HG03025 (cell line): ENCODE measurements around the gene NT5E.
A peak's percentile ranks its signal among the peaks of the same experiment; 100 is the strongest.

Source experiments
- ATAC-seq: cut with Tn5 transposase; IDR thresholded peaks from one replicate; pipeline ENCODE4 v1.9.1; 2021; ENCODE audit warnings: mild to moderate bottlenecking, moderate library complexity; ENCODE audit not compliant: unreplicated experiment, low FRiP score

Gene NT5E

DNA sequence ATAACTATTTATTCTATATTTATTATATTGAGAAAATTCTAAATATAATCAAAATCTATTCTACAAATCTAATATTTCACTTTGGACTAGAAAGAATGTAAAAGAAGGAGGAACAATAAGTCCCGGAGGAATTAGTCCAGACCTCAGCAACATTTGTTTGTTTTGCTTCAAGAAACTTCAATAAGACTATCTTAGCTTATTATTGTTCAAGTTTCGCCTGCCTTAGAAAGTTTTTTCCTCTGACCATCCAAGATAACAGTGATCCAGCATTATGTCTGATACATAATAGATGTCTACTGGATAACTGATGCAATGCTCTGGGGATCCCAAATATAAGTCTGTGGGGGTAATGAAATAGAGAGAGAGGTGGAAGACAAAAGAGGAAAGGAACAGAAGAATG lies 28.7 kb upstream of the NT5E start:
- ATAC-seq, result no peak

DNA sequence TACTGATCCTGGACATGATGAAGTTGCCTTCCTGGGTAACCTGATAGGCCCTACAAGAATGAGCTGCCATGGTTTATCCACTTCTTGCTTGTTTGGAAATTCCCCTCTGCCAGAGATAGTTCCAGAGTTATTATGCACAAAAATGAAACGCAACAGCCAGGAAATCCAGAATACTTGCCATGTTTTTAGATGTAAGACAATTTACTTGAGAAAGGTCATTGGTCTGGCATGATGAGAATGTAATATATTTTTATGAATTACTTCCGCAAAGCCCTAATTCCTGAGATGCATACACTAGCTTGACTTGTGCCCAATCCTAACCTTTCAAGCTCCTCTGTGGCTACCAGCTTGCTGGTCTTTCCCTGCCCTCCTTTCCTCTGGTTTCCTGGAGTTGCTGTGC lies 27.9 kb upstream of the NT5E start:
- no peak for ATAC-seq

DNA sequence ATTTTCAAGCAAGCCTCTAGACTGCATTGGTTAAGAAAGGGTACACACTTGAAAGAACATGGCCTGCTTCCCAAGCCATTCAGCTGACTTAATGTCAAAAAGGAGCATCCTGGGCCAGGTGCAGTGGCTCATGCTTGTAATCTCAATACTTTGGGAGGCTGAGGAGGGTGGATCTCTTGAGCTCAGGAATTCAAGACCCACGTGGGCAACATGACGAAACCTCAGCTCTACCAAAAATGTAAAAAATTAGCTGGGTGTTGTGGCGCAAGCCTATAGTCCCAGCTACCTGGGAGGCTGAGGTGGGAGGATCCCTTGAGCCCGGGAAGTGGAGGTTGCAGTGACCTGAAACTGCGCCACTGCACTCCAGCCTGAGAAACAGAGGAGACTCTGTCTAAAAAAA lies 26.9 kb upstream of the NT5E start:
- ATAC-seq, result no peak

DNA sequence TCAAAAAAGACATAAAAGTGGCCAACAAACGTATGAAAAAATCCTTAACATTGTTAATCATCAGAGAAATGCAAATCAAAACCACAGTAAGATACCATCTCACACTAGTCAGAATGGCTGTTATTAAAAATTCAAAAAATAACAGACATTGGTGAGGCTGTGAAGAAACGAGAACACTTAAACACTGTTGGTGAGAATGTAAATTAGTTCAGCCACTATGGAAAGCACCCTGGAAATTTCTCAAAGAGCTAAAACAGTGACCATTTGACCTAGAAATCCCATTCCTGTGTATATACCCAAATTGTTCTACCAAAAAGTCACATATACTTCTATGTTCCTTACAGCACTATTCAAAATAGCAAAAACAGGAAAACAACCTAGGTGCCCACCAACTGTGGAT lies 24.9 kb upstream of the NT5E start:
- no peak for ATAC-seq

DNA sequence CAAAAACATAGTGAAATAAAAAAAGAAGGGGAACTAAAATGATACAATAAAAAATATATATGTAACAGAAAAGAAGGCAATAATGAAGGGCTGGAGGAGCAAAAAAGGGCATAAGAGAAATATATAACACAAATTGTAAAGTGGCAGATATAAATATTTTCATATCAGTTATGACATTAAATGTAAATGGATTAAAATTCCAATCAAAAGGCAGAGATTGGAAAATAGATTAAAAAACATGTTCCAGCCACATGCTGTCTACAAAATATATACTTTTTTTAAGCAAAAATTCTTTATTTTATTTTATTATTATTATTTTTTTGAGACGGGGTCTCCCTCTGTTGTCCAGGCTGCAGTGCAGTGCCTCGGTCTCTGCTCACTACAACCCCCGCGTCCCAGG lies 23.9 kb upstream of the NT5E start:
- ATAC-seq, result no peak

DNA sequence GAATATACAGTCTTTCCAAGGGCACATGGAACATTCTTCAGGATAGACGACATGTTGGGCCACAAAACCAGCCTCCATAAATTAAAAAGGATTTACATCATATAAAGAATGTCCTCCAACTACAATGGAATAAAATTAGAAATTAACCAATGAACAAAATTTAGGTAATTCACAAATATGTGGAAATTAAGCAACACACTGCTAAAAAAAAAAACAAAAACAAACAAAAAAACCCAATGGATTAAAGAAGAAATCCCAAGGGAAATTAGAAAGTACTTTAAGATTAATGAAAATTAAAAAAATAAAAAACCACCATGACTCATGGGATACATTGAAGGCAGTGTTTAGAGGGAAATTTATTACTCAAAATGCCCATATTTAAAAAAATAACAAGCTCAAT lies 21.4 kb upstream of the NT5E start:
- no peak for ATAC-seq

DNA sequence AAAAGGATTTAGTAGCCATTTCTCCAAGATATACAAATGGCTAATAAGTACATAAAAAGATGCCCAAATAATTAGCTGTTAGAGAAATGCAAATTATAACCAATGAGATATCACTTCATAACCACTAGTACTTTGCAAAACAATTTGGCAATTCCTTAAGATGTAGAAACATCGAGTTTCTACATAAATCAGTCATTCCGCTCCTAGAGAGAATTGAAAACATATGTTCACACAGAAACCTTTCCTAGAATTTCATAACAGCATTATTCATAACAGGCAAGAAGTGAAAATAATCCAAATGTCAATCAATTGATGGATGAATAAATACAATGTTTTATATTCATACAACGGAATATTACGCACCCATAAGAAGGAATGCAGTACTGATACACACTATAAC lies 20.5 kb upstream of the NT5E start:
- no peak for ATAC-seq

DNA sequence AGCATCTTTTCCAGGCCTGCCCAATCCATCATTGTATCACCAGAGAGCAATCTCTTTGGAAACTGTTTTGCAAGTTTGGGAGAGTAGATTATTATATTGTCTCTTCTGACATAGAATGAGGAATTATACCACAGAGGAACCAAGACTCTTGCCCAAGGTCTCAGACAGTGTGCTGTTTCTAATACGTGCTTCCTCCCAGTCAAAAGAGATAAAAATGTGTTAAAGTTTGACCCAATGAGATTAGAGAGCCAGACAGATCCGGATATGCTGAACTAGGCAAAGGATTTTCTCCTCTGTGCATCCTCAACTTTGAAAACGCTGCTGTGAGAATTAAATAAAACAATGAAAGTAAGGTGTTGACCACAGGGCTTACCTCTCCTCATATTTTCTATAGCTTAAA lies 18.6 kb upstream of the NT5E start:
- ATAC-seq, result no peak

DNA sequence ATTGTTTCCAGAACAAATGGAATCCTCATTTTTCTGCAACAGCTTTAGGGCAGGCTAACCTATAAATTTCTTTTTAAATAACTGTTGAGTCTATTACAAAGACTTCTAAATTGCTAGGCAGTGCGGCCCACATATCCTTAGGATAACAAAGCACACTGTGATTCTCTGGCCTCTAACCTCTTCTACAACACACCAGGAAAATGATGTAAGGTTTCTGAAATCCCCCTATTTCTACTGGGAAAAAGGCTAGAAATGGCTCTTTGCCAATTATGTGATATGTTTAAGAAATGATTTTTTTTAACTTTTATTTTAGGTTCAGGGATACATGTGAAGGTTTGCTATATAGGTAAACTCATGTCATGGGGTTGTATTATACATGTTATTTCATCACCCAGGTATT lies 17.3 kb upstream of the NT5E start:
- ATAC-seq, result no peak

DNA sequence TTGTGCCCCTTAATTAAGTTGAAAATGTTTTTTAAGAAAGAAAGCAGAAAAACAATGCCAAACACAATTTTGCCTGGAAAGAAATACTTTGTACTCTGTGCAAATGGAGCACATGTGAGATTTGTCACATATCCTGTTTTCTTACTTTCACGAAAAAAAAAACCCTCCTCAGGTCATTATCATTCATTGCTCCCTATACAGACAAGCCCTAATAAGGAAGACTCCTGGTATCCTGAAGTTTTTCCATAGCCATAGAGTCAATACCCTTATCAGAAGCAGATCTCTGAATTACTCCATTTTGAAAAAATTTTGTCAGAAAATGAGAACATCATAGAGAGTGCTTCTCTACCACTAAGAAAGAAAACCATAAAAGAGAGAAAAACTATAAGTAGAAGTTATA lies 14.0 kb upstream of the NT5E start:
- ATAC-seq, result no peak

DNA sequence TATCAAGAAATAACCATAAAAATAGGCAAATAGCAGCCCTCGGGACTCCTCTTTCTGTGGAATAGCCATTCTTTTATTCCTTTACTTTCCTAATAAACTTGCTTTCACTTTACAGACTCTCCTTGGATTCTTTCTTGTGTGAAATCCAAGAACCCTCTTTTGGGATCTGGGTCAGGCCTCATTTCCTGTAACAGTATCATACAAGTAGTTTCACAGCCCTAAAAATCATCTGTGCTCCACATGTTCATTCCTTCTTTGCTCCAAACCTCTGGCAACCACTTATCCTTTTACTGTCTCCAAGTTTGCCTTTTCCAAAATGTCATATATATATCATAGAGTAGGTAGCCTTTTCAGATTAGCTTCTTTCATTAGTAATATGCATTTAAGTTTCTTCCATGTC lies 13.5 kb upstream of the NT5E start:
- no peak for ATAC-seq

DNA sequence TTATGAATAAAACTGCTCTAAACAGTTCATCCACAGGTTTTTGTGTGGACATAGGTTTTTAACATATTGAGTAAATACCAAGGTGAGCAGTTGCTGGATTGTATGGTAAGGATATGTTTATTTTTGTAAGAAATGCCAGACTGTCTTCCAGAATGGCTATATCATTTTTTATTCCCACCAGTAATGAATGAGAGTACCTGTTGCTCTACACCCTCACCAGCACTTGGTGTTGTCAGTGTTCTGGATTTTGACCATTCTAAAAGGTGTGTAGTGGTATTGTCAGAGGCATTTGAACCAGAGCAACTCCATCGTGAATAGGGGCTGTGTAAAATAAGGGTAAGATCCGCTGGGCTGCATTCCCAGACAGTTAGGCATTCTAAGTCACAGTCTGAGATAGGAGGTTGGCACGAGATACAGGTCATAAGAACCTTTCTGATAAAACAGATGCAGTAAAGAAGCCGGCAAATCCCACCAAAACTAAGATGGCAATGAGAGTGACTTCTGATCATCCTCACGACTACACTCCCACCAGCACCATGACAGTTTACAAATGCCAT lies 12.9 kb upstream of the NT5E start:
- no peak for ATAC-seq

DNA sequence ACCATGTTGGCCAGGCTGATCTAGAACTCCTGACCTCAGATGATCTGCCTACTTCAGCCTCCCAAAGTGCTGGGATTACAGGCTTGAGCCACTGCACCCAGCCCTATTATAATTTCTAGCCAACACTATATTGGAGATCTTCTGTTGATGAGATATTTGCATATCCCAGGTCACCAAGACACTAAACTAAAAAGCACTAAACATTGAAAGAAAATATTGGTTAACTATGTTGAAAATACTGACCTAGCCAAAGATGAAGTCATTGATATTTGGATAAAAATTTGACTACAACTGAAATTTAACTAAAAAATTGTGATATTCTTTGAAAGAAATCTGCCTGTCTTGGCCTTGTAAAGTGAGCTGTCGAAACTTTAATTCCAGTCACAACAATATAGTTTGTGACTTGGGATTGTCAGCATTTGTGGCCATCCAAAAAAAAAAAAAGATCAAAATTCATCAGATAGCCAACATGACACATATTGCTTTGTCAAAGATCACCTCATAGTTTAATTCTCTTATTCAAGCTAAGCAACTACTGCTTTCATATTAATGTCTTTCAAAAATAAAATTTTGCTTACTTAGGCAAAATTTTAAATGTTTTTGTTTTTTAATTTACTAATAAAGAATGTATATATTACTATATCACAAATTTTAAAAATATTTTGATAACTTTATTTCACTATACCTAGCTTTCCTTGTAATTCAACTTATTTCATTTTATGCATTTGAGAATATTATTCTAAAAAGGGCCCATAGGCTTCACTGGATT lies 6.3 kb upstream of the NT5E start:
- ATAC-seq, result no peak

DNA sequence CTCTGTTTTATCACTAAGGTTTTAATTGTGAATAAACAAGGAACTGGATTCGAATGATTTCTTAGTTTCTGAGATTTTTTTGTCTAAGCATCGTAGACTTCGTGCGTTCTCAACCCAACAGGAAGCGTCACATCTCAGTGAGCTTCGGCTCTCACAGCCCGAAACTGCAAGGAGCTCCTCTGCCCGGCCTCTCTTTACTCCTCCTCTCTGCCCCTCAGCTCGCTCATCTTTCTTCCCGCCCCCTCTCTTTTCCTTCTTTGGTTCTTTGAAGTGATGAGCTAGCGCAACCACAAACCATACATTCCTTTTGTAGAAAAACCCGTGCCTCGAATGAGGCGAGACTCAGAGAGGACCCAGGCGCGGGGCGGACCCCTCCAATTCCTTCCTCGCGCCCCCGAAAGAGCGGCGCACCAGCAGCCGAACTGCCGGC lies 480 bp upstream of the NT5E start:
- peak; percentile 71 for ATAC-seq

DNA sequence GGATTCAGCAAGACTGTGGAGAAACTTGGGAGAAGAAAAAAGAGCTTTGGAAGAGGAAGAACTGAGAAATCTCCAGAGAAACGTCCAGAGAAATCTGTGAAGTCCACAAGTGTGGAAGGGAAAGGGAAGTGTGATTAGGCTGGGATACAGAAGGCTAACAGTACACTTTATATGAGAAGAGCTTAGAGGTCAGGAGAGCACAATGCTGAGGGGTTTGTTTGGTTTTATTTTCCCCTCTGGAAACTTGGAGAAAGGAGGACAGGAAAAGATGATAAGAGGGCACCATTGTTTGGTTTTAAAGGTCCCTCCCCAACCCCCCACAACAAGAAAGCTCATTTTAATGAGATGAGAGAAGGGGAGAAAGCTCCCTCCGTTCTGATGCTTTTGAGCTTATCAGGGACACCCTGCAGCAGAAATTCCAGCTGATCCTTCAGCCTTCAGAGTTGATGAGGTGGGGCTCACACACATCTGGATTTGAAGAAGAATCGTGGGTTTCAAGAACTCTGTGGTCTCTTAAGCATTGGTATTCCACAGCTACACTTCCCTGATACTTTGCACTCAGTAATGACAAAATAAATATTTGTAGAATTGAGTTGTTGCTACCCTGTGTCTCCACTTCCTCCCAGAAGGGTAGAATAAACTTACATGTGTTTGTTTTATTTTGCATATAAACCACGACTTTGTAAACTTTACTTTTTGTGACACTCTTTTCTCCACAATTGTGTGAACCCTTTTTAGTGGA lies 1.9 kb downstream of the NT5E start:
- no peak for ATAC-seq

DNA sequence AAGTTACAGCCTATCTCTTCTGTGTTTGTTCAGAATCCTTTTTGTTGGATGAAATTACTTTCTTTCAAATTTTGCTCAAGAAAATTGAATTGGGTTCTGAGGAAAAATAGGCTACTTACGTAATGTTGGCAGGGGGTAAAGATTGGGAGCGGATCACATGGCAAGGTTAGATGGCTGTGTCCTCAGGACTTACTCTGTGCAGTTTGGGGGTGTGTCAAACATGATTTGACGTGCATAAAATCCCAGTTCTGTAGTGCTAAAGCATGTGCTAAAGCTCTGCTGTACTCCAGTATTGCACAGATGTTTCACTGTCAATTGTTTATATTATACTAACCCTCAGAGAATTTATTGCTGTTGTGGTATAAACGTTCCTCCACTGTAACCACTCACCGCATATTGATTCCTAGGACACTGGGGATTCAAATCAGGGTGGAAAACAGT lies 2.6 kb downstream of the NT5E start:
- no peak for ATAC-seq

DNA sequence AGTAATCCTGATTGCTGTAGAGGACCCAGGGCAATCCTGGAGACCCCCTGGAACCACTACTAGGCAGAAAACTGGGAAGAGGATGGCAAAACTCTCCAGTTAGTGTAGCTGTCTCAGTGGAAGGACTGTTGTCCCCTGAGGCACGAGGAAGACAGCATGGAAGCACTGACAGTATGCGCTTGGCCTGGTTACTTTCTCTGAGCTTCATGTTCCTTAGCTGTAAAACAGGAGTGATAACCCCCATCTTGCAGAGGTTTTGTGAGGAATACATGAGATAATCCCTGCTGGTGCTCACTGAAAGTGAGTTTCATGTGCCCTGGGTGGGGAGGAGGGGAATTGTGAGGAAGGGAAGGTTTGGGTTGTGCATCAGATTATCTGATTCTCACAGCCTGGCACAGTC lies 3.2 kb downstream of the NT5E start:
- no peak for ATAC-seq

DNA sequence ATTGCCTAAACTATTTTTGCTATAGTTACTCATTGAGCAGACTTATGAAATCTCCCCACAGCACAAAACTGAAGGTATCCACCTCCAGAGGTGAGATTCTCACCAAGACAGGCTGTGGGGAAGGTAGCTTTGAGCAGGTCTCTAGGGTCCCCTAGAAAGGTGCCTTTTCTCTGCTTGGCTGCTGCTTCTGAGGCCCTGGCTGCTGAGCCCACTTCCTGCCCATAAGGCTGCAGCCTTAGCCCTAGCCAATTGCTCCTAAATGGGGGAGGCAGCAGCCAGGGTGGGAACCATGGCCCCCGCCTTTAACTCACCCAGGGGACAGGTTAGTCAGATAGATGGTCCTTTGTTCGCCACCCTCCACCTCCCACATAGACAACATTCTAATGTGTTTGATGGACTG lies 3.6 kb downstream of the NT5E start:
- ATAC-seq, result no peak

DNA sequence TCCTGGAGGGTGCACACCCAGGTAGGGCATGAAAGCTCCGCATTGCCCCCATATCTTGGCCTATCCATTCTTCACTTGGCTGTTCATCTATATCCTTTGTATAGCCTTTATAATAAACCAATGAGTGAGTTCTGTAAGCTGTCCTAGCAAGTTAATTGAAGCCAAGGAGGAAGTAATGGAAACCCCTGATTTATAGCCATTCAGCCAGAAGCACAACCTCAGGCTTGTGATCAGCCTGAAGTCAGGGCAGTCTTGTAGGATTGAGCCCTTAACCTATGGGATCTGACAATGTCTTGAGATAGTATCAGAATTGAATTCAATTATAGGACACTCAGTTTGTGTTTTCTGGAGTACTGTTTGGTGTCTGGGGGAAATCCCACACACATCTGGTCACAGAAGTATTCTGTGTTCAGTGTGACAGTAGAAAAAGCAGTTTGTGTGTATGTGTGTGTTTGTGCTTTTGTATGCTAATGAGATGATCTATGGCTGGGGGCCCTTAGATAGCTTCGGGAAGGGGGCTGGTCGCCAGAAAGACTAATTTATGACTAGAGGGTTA lies 5.7 kb downstream of the NT5E start:
- ATAC-seq, result no peak

DNA sequence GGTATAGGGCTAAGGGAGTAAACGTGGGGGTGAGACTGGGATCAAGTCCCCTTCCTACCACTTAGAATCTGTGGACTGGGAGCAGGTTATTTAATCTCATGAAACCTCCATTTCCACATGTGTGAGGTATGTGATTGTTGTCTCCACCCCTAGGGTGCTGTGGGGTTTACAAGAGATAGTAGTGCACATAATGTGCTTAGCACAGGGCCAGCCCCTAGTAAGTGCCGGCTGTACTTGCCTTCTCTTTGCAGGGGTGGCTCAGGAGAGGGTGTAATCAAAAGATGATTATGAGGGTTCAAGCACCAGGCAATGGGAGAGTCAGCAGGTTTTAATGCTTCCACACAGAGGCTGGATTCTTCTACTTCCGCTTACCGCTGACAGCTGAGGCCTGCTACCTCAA lies 6.9 kb downstream of the NT5E start:
- no peak for ATAC-seq

DNA sequence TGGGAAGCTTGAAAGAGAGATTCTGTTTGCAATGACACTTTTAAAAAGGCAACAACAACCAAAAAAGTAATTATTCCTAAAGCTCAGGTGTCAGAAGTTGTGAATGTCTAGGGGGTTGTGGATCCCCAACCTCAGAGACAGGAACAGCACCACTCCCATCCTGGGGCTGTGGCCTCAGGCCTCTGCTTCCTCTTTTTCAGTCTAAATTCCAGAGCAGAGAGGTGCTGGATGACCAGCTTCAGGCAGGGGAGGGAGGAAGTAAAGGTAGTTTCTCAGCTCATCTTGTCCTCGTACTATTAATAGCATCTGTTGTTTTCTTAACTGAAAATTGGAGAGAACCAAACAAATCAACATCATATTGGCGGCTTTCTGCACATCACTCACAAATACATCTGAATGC lies 8.3 kb downstream of the NT5E start:
- ATAC-seq, result no peak

DNA sequence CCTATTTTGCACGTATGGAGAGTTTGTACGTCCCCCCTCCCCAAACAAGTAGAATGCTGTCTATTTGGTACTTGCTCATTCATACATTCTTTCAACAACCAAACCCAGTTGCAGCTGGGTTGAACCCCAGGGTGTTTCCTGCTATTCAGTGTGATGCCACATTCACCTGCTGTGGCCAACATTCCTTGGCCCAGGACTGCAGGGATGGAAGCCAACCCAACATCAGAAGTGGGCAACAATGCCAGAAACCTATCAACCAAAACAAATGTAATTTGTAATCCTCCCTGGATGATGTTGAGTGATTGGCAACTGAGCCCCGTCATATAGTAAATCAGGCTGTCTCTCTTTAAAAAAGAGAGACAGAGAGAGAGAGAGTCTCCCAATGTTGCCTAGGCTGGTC lies 8.9 kb downstream of the NT5E start:
- no peak for ATAC-seq
